GM23248 (cell line): Measurements from ENCODE around the gene B9D1. TPM values are rescaled to one million over a fixed set of nuclear protein-coding genes. Genes with fewer than 3 reads are reported as not detected.

Experiments used
- DNase-seq: peaks from one replicate; pipeline ENCODE4 v3.0.0-alpha.2; 2015
- H2AFZ ChIP-seq: fragments of 200-600 bp; sonication (generic); 2 replicates; pipeline ENCODE4 v1.6.1; 2016; ENCODE audit warnings: antibody characterized with exemption
- H3F3A ChIP-seq: fragments of 200-600 bp; sonication (generic); 2 replicates; pipeline ENCODE4 v1.6.1; 2016; ENCODE audit warnings: mild to moderate bottlenecking, antibody characterized with exemption, mixed run types; ENCODE audit not compliant: insufficient read depth
- H3K27ac ChIP-seq: fragments of 200-600 bp; sonication (generic); 2 replicates; pipeline ENCODE4 v1.5.1; 2016; ENCODE audit warnings: mild to moderate bottlenecking
- H3K27me3 ChIP-seq: fragments of 200-600 bp; sonication (generic); replicated peaks from 2 replicates; pipeline ENCODE4 v1.6.1; 2016; ENCODE audit warnings: mild to moderate bottlenecking; ENCODE audit not compliant: insufficient read depth
- H3K36me3 ChIP-seq: fragments of 200-600 bp; sonication (generic); 2 replicates; pipeline ENCODE4 v1.6.1; 2016; ENCODE audit warnings: low read depth, mild to moderate bottlenecking
- H3K4me1 ChIP-seq: fragments of 200-600 bp; sonication (generic); 2 replicates; pipeline ENCODE4 v1.6.1; 2016; ENCODE audit warnings: mild to moderate bottlenecking; ENCODE audit not compliant: insufficient read depth
- H3K4me2 ChIP-seq: fragments of 200-600 bp; sonication (generic); one replicate; pipeline ENCODE4 v1.6.1; 2016; ENCODE audit warnings: mild to moderate bottlenecking; ENCODE audit not compliant: unreplicated experiment
- H3K4me3 ChIP-seq: fragments of 200-600 bp; sonication (generic); 2 replicates; pipeline ENCODE4 v1.5.1; 2016; ENCODE audit warnings: mild to moderate bottlenecking
- H3K79me2 ChIP-seq: fragments of 200-600 bp; sonication (generic); 2 replicates; pipeline ENCODE4 v1.6.1; 2016; ENCODE audit warnings: mild to moderate bottlenecking; ENCODE audit not compliant: insufficient read depth
- H3K9ac ChIP-seq: fragments of 200-600 bp; sonication (generic); 2 replicates; pipeline ENCODE4 v1.6.1; 2016; ENCODE audit warnings: mild to moderate bottlenecking
- H3K9me2 ChIP-seq: fragments of 200-600 bp; sonication (generic); 2 replicates; pipeline ENCODE4 v1.6.1; 2016; ENCODE audit warnings: mixed run types, mild to moderate bottlenecking, moderate library complexity; ENCODE audit not compliant: insufficient read depth
- H3K9me3 ChIP-seq: fragments of 200-600 bp; sonication (generic); one replicate; pipeline ENCODE4 v1.6.1; 2017; ENCODE audit warnings: low read depth
- H4K20me1 ChIP-seq: fragments of 200-600 bp; sonication (generic); 2 replicates; pipeline ENCODE4 v1.6.0; 2016; ENCODE audit not compliant: insufficient read depth
- EZH2 ChIP-seq: fragments of 200-600 bp; sonication (generic); IDR thresholded peaks from 2 replicates; pipeline ENCODE4 v1.6.1; 2018; ENCODE audit warnings: antibody characterized with exemption, mild to moderate bottlenecking; ENCODE audit not compliant: insufficient read depth, poor library complexity, severe bottlenecking
- EZH2phosphoT487 ChIP-seq: fragments of 200-600 bp; sonication (generic); IDR thresholded peaks from 2 replicates; pipeline ENCODE4 v1.6.1; 2018; ENCODE audit warnings: antibody characterized with exemption, moderate library complexity, mild to moderate bottlenecking, low read depth; ENCODE audit not compliant: insufficient read depth
- whole genome bisulfite sequencing, 2 experiments: methylation state at CpG; one replicate each; pipeline ENCODE4 v1.1.6; 2015 to 2017; ENCODE audit warnings: low lambda C conversion rate in 2 of 2, low coverage in 1 of 2; ENCODE audit errors: missing lambda C conversion rate in 2 of 2; 5-methylcytosine and 5-hydroxymethylcytosine counted together
- in situ Hi-C: fragments of 300-500 bp; cut with MboI; formaldehyde crosslinking; loops from 2 replicates; pipeline ENCODE4 v1.15.0; 2020
- polyA plus RNA-seq: library from polyadenylated mRNA; unstranded; fragments of >200 nt; fragmentation: Nextera tagmentation; extraction: Ambion mirVana; gene quantifications from 2 replicates; pipeline ENCODE4 v1.2.1, GENCODE V29; 2016
- total RNA-seq: library from RNA; depleted of rRNA; stranded (reverse); fragments of >200 nt; shearing (Covaris generic); gene quantifications from 2 replicates; pipeline ENCODE4 v1.2.3, GENCODE V29; 2014

B9D1 gene
- total and polyA plus RNA-seq, 2 experiments from 2014 or later: 15.5 to 24.4 TPM

GRCh38 chr17:19344311-19345066 is 18.0 kb downstream of the B9D1 start:
- Histone ChIP-seq H3K9me2 (no peaks in the 10 kb centered on the region), H3K36me3 (no peaks in the 10 kb centered on the region), H3K27ac (no peak overlapping the region), H4K20me1 (no peaks in the 10 kb centered on the region), H3K79me2 (no peaks in the 10 kb centered on the region), H3K4me1 (peaks cover 28% of the 10 kb centered on the region), H3K27me3 (no peaks in the 10 kb centered on the region), H3F3A (peaks cover 23% of the 10 kb centered on the region), H3K4me3 (no peak overlapping the region), H3K9me3 (no peaks in the 10 kb centered on the region), H3K4me2 (no peak overlapping the region), H3K9ac (no peak overlapping the region), H2AFZ (no peak overlapping the region)
- no peak for DNase-seq
- TF ChIP-seq EZH2phosphoT487: no peak
- no peak for TF ChIP-seq EZH2
- in situ Hi-C loops: no loop called here
- 89 to 93% methylated on average over 22 to 40 of the region's 40 CpGs for WGBS, 2 experiments

- in situ Hi-C loops: no loop called here
- Histone ChIP-seq H3K27me3 (no peaks in the 10 kb centered on the region), H4K20me1 (no peaks in the 10 kb centered on the region), H3K79me2 (no peaks in the 10 kb centered on the region), H3F3A (peaks cover 26% of the 10 kb centered on the region), H2AFZ (no peak overlapping the region), H3K4me1 (peaks cover 28% of the 10 kb centered on the region), H3K9ac (no peak overlapping the region), H3K36me3 (no peaks in the 10 kb centered on the region), H3K4me3 (no peak overlapping the region), H3K9me2 (no peaks in the 10 kb centered on the region), H3K4me2 (no peak overlapping the region), H3K27ac (no peak overlapping the region), H3K9me3 (no peaks in the 10 kb centered on the region)
- no peak for DNase-seq
- WGBS, 2 experiments: 81 to 83% methylated on average over 9 to 13 of the region's 13 CpGs
- TF ChIP-seq EZH2phosphoT487 (no peak), EZH2 (no peak)
Measured at GRCh38 chr17:19343671-19344151, 18.8 kb downstream of the B9D1 start.

GRCh38 chr17:19343256-19343630 is 19.3 kb downstream of the B9D1 start:
- H3K27me3 ChIP-seq: no peaks in the 10 kb centered on the region
- peaks cover 28% of the 10 kb centered on the region for H3K4me1 ChIP-seq
- peaks cover 29% of the 10 kb centered on the region for H3F3A ChIP-seq
- TF ChIP-seq EZH2phosphoT487 (no peak), EZH2 (no peak)
- no peaks in the 10 kb centered on the region for H3K9me3 ChIP-seq
- H3K4me2 ChIP-seq: no peak overlapping the region
- no peak overlapping the region for H2AFZ ChIP-seq
- in situ Hi-C loops: no loop called here
- no peaks in the 10 kb centered on the region for H4K20me1 ChIP-seq
- 91 to 98% methylated on average over 7 of the region's 7 CpGs for WGBS, 2 experiments
- no peak overlapping the region for H3K9ac ChIP-seq
- DNase-seq: no peak
- H3K36me3 ChIP-seq: no peaks in the 10 kb centered on the region
- H3K4me3 ChIP-seq: no peak overlapping the region
- no peak overlapping the region for H3K27ac ChIP-seq
- H3K79me2 ChIP-seq: no peaks in the 10 kb centered on the region
- no peaks in the 10 kb centered on the region for H3K9me2 ChIP-seq

GRCh38 chr17:19342611-19343255 is 19.8 kb downstream of the B9D1 start:
- Histone ChIP-seq H3K27me3 (no peaks in the 10 kb centered on the region), H3K9me2 (no peaks in the 10 kb centered on the region), H2AFZ (no peak overlapping the region), H3K4me3 (no peak overlapping the region), H3F3A (peaks cover 26% of the 10 kb centered on the region), H3K79me2 (no peaks in the 10 kb centered on the region), H3K9ac (no peak overlapping the region), H3K36me3 (no peaks in the 10 kb centered on the region), H4K20me1 (no peaks in the 10 kb centered on the region), H3K27ac (no peak overlapping the region), H3K4me1 (peaks cover 28% of the 10 kb centered on the region), H3K9me3 (no peaks in the 10 kb centered on the region), H3K4me2 (no peak overlapping the region)
- DNase-seq: no peak
- in situ Hi-C loops: no loop called here
- 66 to 69% methylated on average over 6 to 7 of the region's 7 CpGs for WGBS, 2 experiments
- TF ChIP-seq EZH2: no peak
- no peak for TF ChIP-seq EZH2phosphoT487
